ENCODE measurements around the gene ST3GAL3.

GRCh38 chr1:43801203-43801602, 93.9 kb downstream of the ST3GAL3 start:
- TF ChIP-seq POLR2A (IDR thresholded peaks at IDR 0.05), result no peak
- TF ChIP-seq CTCF (IDR thresholded peaks at IDR 0.05), result no peak

Measured in Peyer's patch (tissue), 4 donors.